Activated T-cell treated with anti-CD3 and anti-CD28 coated beads, Interleukin-2, amount 50 U/mL, for 4 hours (primary cell): ENCODE measurements around the gene RIPOR2. TPM values are rescaled to one million over a fixed set of nuclear protein-coding genes. Genes with fewer than 3 reads are reported as not detected.
A peak's percentile ranks its signal among the peaks of the same experiment; 100 is the strongest.

Experiments
- ATAC-seq, 2 donors: fragments of 200-7000 bp; cut with Tn5 transposase; one replicate each; pipeline ENCODE4 v1.10.0; 2021
- DNase-seq: peaks from one replicate; pipeline ENCODE4 v3.0.0-alpha.2; 2020
- H3K27me3 Mint-ChIP-seq: one replicate; pipeline ENCODE4 v1.8.0; 2021; ENCODE audit warnings: low read depth, mixed read lengths
- H3K36me3 Mint-ChIP-seq: one replicate; pipeline ENCODE4 v1.8.0; 2022; ENCODE audit warnings: mixed read lengths; ENCODE audit not compliant: insufficient read depth
- H3K4me1 Mint-ChIP-seq: one replicate; pipeline ENCODE4 v1.8.0; 2021; ENCODE audit warnings: low read depth, mixed read lengths
- H3K4me3 Mint-ChIP-seq: one replicate; pipeline ENCODE4 v1.8.0; 2021; ENCODE audit warnings: mild to moderate bottlenecking, moderate library complexity, mixed read lengths
- H3K9me3 Mint-ChIP-seq: one replicate; pipeline ENCODE4 v1.8.0; 2021; ENCODE audit warnings: mixed read lengths
- total RNA-seq, 3 donors: library from RNA; stranded (reverse); gene quantifications; one replicate each; pipeline ENCODE4 v1.2.1, GENCODE V29; 2021

Gene RIPOR2
- total RNA-seq, 3 donors from 2014 or later: 14.7 to 17.4 (median 16.8) TPM

DNA sequence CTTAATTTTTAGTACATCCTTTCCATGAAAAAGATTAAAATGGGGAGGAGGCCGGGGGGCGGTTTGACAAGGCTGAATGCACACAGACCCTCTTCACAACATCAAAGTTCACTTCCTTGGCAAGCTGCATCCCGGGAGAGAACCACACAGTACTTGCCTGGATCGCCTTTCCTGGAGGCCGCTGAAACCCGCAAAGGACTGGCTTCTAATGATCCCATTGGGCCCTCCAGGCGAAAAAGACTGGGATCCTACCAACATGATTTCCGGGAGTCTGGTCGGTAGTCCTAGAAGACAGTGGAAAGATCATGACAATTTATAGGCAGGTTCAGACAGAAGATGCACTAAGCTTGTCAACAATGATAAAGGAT, 60.2 kb downstream of the RIPOR2 start:
- ATAC-seq (no peak), DNase-seq (no peak)
- peaks cover 74% of the 10 kb centered on the region for H3K4me1 Mint-ChIP-seq
- H3K36me3 Mint-ChIP-seq: peaks cover 52% of the 10 kb centered on the region
- H3K27me3 Mint-ChIP-seq: no peaks in the 10 kb centered on the region
- peaks cover 5% of the 10 kb centered on the region for H3K9me3 Mint-ChIP-seq
- no peak overlapping the region for H3K4me3 Mint-ChIP-seq

DNA sequence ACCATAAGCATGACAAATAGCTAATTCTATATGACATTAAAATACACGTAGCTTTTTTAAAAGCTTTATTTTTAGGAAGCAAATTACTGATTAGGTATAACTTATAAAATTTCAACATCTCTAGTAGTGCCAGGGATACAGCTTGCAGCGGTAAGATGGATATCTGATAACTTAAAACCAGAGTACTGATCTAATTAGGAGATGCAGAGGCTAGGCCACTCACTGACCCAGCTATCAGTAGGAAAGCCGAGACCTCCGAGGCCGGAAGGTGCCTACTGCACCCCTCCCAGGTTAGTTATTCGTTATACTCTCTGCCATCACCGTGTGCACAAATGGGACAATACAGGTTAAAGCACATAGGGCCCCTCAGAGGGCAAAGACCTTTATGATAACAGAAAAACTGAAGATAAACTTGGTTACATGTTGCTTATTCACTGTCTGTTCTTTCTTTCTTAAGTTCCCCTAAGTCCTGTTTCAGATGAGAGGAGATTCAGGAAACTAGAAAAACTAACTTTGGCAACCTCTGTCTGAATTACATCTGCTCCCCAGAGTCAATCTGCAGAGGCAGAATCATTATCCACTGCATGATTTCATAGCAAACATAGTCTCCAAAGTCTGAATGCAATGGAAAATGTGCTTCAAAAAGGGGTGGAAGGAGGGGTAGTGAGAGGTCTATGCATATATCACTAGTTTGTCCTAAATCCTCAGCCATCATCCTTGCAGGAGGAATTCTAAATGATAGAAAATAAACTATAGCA, 60.8 kb downstream of the RIPOR2 start:
- Mint-ChIP-seq H3K4me1 (peaks cover 73% of the 10 kb centered on the region), H3K27me3 (no peaks in the 10 kb centered on the region), H3K4me3 (no peak overlapping the region), H3K36me3 (peaks cover 51% of the 10 kb centered on the region), H3K9me3 (peaks cover 5% of the 10 kb centered on the region)
- ATAC-seq (no peak), DNase-seq (no peak)

DNA sequence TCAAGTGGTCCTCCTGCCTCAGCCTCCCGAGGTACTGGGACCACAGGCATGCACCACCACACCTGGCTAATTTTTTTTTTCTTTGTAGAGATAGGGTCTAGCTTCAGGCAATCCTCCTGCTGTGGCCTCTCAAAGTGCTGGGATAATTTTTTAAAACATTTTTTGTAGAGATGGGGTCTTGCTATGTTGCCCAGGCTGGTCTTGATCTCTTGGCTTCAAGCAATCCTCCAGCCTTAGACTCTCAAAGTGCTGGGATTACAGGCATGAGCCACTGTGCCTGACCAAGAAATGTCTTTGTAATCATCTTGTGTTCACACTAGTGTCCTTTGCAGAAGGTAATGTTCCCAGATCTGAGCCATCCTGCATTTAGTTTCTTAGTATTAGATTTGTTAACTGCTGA, 61.6 kb downstream of the RIPOR2 start:
- peaks cover 64% of the 10 kb centered on the region for H3K4me1 Mint-ChIP-seq
- peaks cover 5% of the 10 kb centered on the region for H3K9me3 Mint-ChIP-seq
- no peaks in the 10 kb centered on the region for H3K27me3 Mint-ChIP-seq
- DNase-seq (no peak), ATAC-seq (no peak)
- peaks cover 46% of the 10 kb centered on the region for H3K36me3 Mint-ChIP-seq
- H3K4me3 Mint-ChIP-seq: no peak overlapping the region

DNA sequence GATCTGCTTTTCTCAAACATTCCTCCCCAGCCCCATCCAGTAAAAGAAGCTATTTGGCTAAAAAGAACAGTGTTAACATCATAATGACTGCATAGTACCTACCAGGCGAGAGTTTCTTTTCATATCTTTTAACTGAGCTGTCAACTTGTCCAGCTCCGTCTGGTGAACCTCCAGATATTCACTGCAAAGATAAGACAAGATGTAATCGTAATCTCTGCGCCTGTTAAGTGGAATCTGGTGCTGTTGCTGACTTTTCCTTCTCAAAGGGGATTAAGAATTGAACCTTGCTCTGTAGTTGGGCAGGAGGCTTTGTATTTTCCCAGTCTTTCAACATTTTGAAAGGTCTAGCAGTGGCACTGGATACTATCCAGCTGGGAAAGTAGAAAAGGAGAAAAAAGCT, 63.0 kb downstream of the RIPOR2 start:
- Mint-ChIP-seq H3K4me1 (peaks cover 65% of the 10 kb centered on the region), H3K4me3 (no peak overlapping the region), H3K36me3 (peaks cover 49% of the 10 kb centered on the region), H3K9me3 (peaks cover 1% of the 10 kb centered on the region), H3K27me3 (no peaks in the 10 kb centered on the region)
- DNase-seq (no peak), ATAC-seq (no peak)

DNA sequence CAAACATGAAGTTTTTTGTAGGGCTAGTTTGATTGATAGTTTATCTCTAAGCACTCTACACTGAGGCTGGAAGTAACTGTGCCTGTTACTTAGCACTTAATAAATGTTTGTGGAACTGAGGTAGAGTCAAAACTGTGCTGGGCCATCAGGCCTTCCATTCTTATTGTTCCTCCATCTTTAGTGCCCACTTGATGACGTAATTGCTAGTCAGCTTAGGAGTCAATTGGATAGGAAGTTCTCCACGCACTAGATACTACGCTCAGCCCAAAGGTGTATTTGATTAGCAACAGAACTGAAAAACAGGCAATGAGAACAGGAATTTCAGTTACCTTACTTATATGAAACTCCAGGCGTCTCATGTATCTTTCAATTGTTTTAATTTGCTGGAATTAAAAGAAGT, 67.0 kb downstream of the RIPOR2 start:
- ATAC-seq: no peak

DNA sequence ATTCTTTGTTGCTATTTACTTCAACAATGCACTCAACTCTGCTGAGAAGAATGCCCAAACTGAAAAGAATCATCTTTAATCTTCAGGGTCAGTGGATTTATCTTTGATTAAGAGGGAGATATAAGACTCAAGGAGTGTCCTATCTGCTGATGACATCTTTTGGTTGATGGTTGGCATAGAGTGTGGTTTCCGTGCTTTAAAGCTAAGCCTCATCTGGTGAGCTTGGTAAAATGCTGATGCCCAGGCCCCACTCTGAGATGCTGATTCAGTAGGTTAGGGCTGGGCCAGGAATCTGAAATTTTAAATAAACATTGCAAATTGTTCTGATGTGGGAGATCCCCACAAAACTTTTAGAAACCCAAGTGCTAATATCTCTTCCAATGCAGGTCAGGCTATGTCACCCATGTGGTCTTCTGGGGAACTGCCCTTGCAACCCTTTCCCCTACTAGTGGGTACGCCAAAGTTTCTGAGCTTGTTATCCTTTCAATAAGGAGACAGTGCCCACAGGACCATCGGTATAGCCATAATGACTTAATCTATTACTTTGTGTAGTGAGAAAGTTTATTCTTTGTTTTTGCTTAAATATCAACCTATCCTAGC, 68.6 kb downstream of the RIPOR2 start:
- peaks cover 32% of the 10 kb centered on the region for H3K36me3 Mint-ChIP-seq
- no peaks in the 10 kb centered on the region for H3K9me3 Mint-ChIP-seq
- H3K27me3 Mint-ChIP-seq: no peaks in the 10 kb centered on the region
- H3K4me1 Mint-ChIP-seq: peaks cover 65% of the 10 kb centered on the region
- no peak for DNase-seq
- peak in 1 of 2 donors; percentile 24 for ATAC-seq
- H3K4me3 Mint-ChIP-seq: no peak overlapping the region

More for the DNA sequence above, 67.0 kb downstream of the RIPOR2 start:
- Mint-ChIP-seq H3K9me3 (no peaks in the 10 kb centered on the region), H3K36me3 (peaks cover 42% of the 10 kb centered on the region), H3K27me3 (no peaks in the 10 kb centered on the region), H3K4me1 (peaks cover 63% of the 10 kb centered on the region), H3K4me3 (no peak overlapping the region)
- no peak for DNase-seq

DNA sequence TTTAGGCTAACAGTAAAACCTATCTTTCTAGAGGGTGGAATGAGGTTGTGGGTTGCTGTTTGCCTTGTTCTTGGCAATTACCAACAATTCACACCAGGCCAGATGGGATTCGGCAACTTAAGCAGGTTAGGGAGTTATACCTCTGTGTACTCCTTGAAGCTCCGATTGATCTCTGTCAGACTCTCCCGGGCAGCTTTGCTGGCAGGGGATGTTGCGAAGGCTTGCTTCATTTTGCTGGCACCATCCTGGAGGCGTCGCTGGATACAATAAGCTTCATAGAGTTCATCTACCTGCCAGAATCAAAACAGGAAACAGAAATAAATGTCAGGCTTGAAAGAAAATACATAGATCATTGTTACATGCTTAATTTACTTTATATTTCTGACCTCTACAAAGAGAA, 70.6 kb downstream of the RIPOR2 start:
- ATAC-seq: no peak
- no peaks in the 10 kb centered on the region for H3K27me3 Mint-ChIP-seq
- H3K4me1 Mint-ChIP-seq: peaks cover 74% of the 10 kb centered on the region
- peaks cover 37% of the 10 kb centered on the region for H3K36me3 Mint-ChIP-seq
- H3K9me3 Mint-ChIP-seq: no peaks in the 10 kb centered on the region
- DNase-seq: no peak
- H3K4me3 Mint-ChIP-seq: no peak overlapping the region

DNA sequence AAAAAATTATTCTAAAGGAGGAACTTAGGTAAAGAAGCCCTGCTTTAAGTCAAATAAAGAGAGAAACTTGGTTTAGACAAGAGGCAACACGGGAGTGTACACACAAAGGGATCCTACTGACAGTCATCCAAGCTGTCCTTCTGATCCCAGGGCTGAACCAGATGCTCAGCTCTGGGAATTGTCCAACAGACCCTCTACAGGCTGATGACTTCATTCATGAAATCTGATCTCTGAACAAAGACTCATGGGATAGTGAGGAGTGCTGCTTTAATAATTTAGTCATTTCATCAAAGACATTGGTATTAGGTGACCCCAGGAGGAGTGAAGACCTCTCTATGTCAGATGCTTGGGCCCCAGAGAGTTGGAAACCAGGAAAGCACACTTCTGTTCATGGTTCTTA, 71.4 kb downstream of the RIPOR2 start:
- no peak for ATAC-seq
- no peaks in the 10 kb centered on the region for H3K9me3 Mint-ChIP-seq
- no peaks in the 10 kb centered on the region for H3K27me3 Mint-ChIP-seq
- H3K4me1 Mint-ChIP-seq: peaks cover 82% of the 10 kb centered on the region
- no peak overlapping the region for H3K4me3 Mint-ChIP-seq
- DNase-seq: no peak
- peaks cover 45% of the 10 kb centered on the region for H3K36me3 Mint-ChIP-seq

DNA sequence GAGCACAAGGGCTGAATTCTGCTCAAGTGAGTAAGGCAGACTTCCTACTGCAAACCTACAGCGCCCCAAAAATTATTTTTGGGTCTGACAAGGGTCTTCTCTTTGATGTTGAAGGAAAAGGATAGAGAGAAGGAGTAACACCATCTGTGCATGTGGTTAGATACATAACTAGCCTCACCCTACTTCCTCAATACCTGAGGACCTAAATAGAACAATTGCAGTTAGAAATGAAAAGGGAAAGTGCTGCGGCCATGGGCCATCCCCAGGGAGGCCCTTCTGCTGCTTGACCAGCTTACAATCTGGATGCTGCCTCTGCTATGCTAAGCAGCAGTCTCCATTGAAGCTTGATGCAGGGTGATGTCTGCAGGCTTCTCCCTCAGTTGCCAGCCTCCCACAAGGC, 73.8 kb downstream of the RIPOR2 start:
- no peaks in the 10 kb centered on the region for H3K27me3 Mint-ChIP-seq
- peaks cover 47% of the 10 kb centered on the region for H3K36me3 Mint-ChIP-seq
- DNase-seq (no peak), ATAC-seq (no peak)
- no peak overlapping the region for H3K4me3 Mint-ChIP-seq
- peaks cover 86% of the 10 kb centered on the region for H3K4me1 Mint-ChIP-seq
- no peaks in the 10 kb centered on the region for H3K9me3 Mint-ChIP-seq

DNA sequence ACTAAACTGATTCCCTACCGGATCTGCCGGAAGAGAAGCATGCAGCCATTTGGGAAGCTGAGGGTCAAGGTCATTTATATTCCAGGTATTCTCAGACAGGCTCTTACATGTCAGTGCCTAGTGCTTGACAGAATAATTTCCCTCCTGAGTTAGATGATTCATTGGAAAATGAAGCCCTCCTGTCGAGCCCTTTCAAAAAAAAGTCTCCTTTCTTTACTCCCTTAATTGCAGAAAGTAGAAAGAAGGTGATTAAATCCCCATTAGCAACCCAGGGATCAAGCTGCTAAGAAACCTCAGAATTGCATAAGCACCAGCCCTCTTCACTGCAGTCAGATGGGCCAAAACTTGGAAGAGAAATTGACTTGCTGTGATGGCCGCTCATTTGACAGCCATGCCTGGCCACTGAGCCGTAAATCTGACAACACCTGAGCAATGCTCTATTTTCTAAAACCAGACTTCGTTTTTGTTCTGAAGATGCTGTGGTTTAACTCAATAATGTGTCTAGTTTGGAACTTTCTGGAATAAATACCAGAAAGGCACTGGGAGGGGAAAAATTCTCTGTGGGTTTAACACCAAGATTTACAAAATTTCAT, 76.1 kb downstream of the RIPOR2 start:
- DNase-seq (no peak), ATAC-seq (no peak)
- Mint-ChIP-seq H3K4me1 (peaks cover 89% of the 10 kb centered on the region), H3K9me3 (no peaks in the 10 kb centered on the region), H3K27me3 (no peaks in the 10 kb centered on the region), H3K4me3 (no peak overlapping the region), H3K36me3 (peaks cover 40% of the 10 kb centered on the region)

DNA sequence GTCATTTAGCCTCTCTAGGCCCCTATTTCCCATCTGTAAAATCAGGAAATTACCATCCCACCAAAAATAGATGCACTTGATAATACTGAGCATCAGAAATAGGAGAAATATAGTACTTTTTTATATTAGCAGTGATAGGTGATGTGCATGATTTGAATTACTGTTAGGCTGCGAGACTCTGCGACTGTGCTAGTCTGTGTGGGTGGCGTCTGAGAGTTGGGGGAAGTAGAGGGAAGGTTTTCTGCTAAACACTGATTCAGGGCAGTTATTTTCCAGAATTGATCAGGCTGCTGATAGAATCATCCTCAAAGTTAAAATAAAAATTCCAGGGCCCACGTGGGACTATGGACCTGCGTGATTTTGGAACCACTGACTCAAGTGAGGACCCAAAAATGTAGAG, 76.6 kb downstream of the RIPOR2 start:
- Mint-ChIP-seq H3K4me1 (peaks cover 84% of the 10 kb centered on the region), H3K36me3 (peaks cover 35% of the 10 kb centered on the region), H3K9me3 (no peaks in the 10 kb centered on the region), H3K4me3 (peak overlapping the region; percentile 40), H3K27me3 (no peaks in the 10 kb centered on the region)
- DNase-seq: peak; percentile 24
- no peak for ATAC-seq

DNA sequence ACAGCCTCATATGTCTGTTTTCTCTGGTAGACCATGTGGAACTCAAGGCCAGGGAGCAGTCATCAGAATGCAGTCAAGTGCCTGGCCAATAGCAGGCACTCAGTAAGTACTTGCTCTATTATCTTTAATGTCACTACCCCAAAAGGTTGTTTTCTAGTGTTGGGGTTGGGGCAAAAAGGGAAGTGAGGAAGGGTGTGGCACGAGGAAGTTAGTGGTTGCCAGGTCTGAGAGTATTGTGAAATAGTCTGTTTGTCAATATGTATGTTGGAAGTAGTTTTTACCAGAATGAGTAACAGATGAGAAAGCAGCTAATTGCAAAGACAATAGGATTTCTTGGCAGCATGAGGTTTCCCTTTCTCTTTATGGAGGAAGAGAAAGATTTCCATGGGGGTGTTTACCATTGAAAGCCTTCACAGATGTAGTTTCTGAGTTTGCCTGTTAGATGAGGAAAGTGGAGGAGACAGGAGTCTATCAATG, 77.5 kb downstream of the RIPOR2 start:
- DNase-seq (peak; percentile 20), ATAC-seq (peak; percentile 15 to 16)
- Mint-ChIP-seq H3K9me3 (no peaks in the 10 kb centered on the region), H3K4me1 (peaks cover 82% of the 10 kb centered on the region), H3K36me3 (peaks cover 36% of the 10 kb centered on the region), H3K27me3 (no peaks in the 10 kb centered on the region), H3K4me3 (peak overlapping the region; percentile 69)

DNA sequence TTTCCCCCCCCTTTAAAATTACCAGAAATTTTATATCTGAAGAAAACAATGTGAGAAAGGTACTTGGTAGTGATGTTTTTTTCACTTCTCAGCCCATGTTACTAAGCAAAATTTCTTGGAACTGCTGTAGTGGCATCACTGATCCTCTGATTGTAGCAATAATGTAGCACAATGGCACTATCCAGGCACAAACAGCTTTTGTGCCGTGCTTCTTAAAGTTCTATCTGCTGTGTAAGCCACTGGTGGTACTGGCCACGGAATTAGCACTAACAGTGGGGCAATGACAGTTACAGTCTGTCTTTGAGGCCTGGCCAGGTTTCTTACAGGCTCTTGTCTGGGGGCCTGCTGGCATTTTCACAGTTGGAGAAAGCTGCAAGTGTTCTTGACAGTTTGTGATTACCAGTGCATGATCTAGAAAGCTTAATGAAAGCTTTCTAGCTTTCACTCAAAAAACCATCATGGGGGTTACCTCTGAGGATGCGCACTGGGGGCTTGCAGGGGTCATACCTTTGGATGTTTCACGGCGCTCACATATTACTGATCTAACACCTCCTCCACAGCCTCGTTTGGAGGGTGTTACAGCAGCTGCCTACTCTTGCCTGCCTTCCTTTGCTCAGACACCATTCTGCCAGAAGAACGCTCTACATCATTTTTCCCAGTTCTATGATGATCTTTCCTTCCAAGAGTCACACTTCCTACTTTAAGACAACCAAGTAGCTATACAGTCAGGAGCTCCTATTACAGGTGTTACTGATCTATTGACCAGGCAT, 78.7 kb downstream of the RIPOR2 start:
- DNase-seq: no peak
- H3K4me1 Mint-ChIP-seq: peaks cover 74% of the 10 kb centered on the region
- ATAC-seq: peak; percentile 29 to 58
- no peaks in the 10 kb centered on the region for H3K27me3 Mint-ChIP-seq
- H3K9me3 Mint-ChIP-seq: no peaks in the 10 kb centered on the region
- no peak overlapping the region for H3K4me3 Mint-ChIP-seq
- H3K36me3 Mint-ChIP-seq: peaks cover 43% of the 10 kb centered on the region

DNA sequence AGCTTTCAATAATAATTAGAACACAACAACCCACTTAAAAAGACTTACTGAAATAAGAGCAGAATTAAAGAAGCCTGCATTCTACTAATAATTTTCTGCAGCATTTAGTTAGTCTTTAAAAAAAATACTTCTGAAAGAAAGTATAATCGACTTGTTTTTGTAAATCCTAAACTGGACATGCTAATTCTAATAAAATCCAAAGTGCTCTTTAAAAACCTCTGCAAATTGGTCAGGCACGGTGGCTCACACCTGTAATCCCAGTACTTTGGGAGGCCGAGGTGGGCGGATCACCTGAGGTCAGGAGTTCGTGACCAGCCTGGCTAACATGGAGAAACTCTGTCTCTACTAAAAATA, 79.5 kb downstream of the RIPOR2 start:
- no peak for ATAC-seq
- Mint-ChIP-seq H3K27me3 (no peaks in the 10 kb centered on the region), H3K4me1 (peaks cover 68% of the 10 kb centered on the region), H3K4me3 (no peak overlapping the region), H3K36me3 (peaks cover 47% of the 10 kb centered on the region), H3K9me3 (no peaks in the 10 kb centered on the region)
- DNase-seq: no peak
